HG02943 (cell line): ENCODE data around the gene KLF16.
A peak's percentile ranks its signal among the peaks of the same experiment; 100 is the strongest.

Experiments
- ATAC-seq: cut with Tn5 transposase; IDR thresholded peaks from one replicate; pipeline ENCODE4 v1.9.1; 2021; ENCODE audit warnings: mild to moderate bottlenecking, low read depth, moderate library complexity; ENCODE audit not compliant: unreplicated experiment

KLF16 gene

DNA sequence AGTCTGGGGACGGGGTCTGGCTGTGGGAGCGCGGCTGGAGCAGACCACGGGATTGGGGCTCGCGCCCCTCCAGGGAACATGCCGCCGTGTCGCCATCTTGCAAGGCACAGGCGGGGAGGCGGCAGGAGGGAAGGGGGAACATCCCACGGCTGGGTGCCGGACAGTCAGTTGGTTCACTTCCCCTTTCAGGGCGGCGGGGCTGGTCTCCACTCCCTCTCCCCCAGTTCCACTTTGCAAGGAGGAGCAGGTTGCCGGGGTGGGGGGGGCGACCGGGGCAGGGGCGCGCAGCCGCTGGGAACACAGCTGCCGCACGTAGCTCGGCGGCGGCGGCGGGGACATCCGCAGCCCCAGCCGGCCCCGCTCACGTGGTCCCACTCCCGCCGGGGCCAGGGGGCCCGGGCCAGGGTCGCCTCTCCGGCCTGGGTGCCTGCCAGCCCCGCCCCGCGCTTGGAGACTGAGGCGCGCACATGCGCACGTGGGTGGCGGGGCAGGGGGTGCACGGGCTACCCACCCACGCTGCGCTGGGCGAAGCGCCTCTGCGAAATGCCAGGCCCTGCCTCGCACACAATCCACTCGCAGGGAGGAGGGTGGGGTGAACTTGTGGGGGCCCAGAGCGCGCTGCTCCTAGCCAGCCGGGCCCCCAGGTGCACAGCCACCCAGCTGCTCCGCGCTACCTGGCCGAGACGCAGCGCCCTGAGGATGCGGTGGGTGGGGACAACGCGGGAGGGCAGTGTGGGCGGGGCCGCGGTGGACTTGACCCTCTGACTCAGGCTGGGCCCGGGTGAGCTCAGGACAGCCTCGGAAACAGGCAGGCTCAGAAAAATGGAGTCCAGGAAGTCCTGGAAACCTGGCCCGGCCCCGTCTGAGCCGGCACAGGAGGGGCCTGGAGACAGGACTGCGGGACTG is 6.4 kb downstream of the KLF16 start:
- ATAC-seq: no peak

DNA sequence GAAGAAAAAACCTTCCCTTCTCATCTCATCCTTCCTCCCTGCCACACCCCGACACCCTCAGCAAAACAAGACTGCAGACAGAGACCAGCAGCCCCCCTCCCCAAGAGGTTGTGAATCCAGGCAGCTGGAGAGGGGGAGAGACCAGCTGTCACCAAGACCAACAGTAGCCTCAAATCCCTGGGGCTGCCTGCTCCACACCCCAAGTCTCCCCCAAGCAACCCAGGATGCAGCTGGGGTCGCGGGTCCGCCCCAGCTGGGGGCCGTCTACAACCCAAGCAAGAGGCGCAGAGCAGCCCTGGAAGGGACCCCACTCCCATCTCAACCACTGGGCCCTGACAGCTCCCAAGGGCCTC is 7.1 kb downstream of the KLF16 start:
- no peak for ATAC-seq

DNA sequence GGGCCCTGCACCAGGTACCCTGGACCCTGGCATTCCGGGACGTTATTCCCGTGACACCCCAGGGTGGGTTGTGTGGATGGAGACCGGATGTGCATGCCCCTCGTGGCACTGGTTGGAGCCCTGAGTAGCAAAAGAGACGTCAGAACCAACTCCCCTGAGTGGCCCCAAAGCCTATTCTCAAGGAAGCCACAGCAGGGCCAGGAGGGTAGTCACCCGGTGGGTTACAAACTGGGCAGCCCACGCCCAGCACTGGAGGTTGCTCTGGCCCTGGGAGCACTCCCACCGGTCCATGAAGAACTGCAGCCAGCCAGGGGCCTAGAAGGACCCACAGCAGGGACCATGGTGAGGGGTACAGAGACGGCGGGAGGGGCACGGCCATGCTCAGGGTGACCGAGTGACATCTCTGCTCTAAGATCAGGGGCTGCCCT is 7.5 kb downstream of the KLF16 start:
- ATAC-seq: no peak

DNA sequence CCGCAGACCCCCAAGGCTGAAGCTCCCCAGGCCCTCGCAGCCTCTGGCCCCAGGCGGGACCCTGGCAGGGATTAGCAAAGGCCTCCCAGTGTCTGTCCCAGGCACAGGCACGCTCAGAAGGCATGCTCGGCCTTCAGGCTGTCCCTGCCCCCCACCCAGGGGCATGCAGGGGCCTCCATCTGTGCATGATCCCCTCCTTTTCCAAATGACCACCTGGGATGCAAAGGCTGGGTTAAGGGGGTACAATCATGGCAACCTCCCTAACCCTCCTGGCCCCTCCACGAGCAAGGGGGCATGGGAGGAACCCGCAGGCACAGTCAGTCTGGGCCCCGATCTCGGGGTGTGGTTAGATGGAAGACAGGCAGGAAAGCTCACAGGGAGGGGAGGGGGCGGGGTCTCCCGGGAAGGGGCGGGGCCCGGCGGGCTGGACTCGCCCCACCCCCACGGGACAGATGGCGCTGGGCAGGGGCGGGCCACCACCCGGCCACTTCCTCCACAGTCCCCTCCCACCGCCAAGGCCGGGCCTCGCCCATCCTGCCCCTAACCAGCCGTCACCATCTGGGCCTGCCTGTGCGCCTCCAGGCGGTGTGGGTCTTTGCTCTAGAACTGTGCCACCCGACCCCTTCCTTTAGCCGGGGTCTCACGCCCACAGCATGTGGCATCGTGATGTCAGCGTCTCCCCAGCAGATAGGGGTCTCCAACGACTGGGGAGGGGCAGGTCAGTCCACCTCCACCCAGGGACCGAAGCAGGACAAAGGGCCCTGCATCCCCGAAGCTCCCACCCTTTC is 8.1 kb downstream of the KLF16 start:
- ATAC-seq: no peak

DNA sequence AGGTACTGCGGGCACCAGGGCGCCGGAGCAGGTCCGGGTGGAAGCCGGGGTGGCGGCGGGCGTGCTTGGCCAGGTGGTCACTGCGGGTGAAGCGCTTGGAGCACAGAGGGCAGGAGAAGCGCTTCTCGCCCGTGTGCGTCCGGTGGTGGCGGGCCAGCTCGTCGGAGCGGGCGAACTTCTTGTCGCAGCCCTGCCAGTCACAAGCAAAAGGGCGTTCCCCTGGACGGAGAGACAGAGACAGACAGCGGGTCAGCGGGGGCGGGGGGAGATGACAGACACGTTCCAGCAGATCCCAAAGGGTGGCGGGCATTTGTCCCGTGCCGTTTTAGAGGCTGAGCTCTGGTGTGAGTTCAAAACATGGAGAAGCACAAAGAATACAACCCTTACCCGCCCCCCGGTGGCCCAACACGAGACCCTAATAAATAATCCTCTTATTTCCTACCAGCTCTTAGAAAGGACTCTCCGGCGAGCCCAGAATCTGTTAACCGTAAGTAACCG is 8.8 kb downstream of the KLF16 start:
- no peak for ATAC-seq

DNA sequence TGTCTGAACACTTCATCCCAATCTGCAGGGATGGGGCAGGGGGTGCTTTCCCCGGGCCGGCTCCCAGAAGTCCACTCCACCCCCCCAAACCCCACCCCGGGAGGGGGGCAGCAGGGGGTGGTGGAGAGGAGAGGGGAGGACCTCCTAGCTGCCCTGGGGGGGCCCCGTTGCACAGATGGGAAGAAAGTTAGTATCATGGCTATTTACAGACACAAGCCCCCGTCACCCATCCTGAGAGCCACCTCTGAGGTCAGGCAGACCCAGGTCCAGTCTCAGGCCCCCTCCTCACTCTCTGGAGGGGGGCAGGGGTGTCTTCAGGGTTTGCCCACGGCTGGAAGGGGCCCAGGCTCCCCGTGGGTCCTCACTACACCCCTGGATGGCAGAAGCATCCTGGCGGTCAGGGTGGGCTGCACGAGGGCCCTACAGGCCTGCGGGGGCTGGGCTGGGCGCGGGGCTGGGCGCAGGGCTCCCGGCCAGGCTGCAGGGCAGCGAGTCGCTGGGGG is 9.3 kb downstream of the KLF16 start:
- no peak for ATAC-seq

DNA sequence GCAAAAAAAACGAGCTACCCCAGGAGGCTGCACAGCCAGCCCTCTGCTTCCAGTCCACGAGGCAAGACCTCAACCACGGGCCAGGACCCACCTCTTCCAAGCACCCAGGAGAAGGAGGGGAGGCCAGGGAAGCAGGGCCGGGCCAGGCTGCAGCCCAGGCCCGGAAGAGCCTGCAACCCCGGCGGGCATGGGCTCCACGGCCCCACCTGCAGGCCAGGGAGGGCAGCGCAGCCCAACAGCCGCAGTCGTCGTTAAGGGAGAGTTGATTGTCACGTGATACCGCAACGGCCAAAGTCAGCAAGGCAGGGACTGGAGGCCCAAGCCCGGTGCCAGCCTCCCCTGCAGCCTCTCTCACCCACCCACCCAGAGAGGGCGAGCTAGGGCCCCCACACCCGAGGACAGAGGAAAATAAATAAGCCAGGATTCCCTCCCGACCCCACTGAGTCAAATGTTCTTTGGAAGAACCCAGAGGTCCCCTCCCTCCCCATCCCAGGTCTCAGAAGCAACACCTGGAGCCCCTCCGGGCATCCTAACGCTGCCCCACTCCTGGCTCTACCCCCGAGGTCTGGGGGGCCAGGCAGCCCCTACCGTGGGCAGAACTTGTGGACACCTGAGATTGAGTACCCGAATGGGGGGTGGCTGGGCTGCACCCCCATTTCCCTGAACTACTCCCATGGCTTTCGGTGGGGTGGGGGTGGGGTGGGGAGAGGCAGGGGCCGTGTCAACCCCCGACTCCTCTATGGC is 9.9 kb downstream of the KLF16 start:
- ATAC-seq: no peak

DNA sequence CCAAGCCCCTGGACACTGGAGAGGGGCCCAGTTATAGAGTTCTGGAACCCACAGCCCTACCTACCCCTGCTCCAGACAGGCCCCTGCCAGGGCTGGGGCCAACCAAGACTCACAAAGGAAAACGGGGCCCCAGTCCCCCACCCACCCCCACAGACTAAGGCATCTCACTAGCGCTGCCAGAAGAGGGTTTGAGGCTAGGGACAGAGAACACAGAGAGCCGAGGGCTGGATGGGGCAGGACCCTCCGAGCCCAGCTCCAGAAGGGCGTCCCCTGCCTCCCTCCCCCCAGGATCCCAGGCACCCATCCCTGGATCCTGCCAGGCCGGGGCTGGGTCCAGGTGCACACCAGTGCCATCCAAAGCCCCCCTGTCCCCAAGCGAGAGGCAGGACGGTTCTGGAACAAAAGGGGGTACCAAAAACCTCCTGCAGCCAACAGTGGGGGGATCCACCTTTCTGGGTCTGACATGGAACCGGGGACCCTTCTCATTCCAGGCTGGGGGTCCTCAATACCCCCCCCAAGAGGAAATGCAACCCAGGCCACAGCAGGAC is 10.7 kb downstream of the KLF16 start:
- no peak for ATAC-seq

DNA sequence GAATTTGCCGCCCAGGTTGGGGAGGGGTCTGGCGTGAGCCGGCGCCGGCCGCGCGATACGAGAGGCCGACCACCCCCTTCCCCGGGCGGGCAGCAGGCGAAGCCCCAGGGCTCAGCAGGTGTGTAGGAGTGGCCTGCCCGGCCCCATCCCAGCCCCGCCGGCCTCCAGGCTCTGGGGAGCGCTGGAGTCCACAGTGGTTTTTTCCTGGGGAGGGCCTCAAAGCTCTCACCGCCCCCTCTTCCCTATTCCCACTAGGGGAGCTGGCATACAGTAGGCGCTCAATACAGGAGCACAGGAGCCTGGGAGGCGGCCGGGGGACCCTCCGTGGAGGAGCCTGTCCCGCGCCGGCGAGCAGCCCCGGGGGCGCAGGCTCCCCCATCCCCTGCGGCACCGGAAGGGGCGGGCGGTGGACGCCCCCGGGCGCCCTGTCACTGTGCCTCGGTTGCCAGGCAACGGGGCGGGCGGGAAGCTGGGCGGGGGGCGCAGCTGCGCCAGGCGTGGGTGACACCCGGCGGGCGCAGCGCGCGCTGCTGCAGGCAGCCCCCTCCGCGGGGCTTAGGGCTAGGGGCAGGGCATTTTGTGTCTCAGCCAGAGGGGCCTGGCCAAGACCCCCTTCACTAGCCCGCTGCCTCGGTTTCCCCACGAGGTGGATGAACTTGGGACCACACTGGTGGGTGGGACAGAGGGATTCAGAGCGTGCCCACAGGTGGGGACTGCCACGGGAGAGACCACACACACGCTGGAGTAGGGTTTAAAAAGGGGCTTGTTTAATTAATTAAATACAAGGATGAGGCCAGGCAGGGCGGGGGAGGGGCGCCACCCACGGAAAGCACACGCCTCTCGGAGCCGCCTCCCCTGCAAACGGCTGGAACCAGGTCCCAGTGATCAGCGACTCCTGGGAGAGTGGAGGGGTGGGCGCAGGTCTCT is 11.5 kb downstream of the KLF16 start:
- ATAC-seq: no peak

DNA sequence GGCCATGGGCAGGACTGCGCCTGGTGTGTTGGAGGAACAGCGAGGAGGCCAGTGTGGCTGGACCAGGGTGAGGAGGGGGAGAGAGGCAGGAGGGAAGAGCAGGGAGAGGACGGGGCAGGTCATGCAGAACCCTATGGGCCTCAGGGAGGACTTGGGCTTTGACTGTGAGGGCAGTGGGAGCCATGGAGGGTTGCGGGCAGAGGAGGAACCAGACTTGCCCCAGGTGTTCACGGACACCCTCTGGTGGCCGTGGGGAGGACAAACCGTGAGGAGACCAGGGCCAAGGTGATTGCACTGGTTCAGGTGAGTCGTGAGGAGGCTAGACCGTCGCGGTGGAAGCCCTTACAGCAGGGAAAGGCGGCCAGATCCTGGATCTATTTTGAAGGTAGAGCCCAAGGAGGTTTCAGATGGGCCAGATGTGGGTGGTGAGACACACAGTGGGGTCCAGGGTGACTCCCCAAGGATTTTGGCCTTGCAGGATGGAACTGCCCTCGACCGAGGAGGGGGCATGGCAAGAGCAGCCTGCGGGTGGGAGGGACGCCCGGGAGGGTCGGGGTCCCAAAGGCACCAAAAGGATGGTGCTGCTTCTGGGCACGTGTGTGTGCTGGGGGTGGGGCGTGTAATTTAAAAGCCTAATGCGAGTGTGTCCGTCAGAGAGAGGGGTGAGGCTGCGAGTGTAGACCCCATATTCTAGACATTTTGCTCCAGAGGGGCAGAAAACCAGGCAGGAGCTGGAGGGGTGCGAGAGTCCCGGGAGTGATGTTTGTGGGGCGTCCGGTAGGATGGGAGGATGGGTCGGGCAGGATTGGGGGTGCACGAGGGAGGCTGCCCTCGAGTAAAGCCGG is 12.3 kb downstream of the KLF16 start:
- ATAC-seq: no peak

DNA sequence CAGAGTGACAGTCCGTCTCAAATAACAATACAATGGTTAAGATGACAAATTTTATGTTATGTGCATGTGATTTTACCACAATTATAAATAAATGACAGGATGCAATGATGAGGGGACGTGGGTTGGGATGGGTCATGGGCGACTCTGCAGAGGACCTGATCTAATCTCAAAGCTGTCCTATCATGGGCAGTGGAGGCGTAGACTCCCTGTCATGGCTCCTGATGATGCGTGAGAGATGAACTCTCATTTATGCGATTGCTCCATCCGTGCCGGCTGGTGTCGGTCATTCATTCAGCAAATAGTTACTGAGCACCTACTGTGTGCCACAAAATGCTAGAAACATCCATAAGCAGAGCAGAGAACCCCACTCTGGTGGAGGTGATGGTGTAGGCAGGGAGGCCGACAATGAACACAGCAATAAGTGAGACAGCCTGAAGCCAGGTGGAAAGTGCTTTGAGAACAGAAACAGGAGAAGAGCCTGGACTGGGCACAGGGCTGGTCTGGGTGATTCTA is 13.4 kb downstream of the KLF16 start:
- no peak for ATAC-seq

DNA sequence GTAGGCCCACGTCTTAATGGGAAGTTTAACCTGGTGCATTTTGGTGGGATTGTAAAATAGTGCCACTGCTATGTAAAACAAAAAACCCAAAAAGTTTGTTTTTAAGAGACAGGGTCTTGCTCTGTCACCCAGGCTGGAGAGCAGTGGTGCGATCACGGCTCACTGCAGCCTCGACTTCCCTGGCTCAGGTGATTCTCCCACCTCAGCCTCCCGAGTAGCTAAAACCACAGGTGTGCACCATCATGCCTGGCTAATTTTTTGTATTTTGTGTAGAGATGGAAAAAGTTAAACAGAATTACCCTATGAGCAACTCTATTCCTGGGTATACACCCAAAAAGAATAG is 14.3 kb downstream of the KLF16 start:
- no peak for ATAC-seq

DNA sequence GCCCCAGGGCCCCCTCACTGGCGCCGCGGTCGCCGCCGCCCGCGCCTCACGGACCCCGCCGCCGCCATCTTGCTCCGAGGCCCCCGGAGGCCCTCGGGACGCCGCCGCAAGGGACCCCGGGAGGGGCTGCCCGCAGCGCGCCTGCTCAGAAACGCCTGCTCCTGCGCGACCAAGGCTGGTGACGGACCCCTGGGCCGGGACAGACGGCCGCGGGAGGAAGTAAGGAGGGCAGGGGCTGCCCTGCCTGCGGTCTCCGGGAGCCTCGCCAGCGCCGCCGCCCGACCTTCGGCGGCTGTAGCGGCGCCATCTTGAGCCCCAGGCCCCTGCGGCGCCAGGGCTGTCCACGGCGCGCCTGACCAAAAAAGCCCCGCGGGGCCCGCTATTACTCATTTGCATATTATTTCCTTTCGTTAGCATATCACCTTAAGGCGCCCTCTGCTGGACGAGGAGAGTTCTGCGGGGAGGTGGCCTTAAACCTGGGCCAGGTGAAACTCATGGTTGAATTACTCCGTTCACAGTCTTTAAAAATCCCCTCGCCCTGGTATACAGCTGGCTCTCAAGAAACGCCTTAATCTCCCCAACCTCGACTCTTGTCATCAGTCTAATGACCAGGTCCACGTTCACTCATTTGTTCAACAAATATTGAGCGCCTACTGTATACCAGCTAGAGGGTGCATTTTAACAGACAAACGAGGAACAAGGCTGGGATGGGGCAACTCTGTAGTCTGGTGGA is 14.8 kb downstream of the KLF16 start, which contains the start of gene REXO1:
REXO1 (minus strand) TSS at position 85 of the 733 bp plus-strand sequence. CDS start 125 bp downstream, outside the sequence.
- peak; percentile 58 for ATAC-seq

DNA sequence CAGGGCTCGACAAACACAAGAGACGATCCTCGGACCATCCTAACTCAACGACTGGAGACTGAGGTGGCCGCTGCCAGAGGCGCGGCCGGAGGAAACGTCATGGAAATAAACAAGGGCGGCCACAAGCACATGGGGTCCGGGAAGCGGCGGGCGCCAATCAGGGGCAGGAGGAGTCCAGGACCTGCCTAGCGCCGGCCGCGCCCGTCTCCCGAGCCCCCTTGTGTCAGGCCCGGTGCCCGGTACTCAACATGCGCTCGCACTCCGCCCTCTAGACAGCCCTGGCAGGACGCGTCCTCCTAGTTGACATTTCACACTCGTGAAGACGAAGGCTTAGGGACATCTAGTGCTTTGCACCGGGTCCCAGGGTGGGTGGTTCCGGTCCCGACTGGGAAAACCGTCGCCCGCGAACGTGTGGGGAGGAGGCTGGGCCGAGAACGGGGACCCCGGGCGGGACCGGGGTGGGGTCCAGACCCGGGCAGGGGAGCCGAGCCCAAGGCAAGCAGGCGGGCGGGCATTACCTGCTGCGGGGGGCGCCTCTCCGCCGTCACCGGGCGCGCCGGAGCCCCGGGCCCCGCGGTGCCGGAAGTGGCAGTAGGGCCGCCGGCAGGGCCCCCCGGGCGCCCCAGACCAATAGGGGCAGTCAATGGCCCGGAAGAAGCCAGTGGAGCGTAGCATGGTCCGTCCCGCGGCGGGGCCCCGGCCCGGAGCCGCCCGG is 15.5 kb downstream of the KLF16 start:
- ATAC-seq: peak; percentile 15

DNA sequence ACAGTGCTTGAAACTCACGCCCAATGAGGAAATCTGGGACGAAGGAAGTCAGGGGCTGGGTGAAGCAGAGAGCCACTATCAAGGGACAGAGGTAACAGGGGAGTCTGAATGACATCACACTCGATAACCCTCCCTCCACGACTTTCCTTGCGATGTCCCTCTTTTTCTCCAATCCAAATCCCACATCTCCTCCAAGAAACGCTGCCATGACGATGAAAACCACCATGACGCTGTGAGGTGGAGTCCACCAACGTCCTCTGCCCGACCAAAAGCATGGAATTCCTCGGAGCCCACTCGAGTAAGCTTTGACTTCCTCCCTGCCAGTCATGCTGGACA is 16.1 kb downstream of the KLF16 start:
- ATAC-seq: no peak

DNA sequence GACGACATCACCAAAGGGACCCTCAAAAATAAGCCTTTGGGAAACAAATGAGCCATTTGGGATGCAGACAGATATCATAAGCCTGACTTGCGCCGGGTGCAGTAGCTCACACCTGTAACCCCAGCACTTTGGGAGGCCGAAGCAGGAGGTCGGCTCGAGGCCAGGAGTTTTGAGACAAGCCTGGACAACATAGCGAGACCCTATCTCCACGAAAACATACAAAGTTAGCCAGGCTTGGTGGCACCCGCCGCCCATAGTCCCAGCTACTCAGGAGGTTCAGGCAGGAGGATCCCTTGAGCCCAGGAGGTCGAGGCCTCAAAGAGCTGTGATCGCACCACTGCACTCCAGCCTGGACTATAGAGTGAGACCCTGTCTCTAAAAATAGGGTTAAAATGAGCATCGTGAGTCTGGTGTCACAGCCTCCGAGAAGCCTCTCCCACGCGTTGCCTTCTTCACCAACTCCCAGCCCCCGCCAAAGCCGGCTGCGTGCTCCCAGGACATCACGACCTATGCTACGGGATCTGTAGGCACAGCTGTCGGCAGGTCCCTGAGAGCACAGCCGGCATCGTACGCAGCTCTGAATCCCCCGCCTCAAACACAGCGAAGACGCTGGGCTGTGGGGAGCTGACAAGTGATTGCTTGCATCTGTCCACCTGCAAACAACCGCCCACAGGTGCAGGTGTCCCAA is 16.7 kb downstream of the KLF16 start:
- ATAC-seq: no peak
